ENCODE results near the gene KNDC1.
"Not testable (repeated sequence)": the region's sequence is repeated elsewhere in the genome, so short reads cannot be mapped to it uniquely, and the experiment has no call there.

Gene KNDC1

GRCh38 chr10:133263674-133264073 is 103.7 kb downstream of the KNDC1 start:
- DNase-seq: no peak

- DNase-seq: no peak
Measured at GRCh38 chr10:133264461-133264860, 104.4 kb downstream of the KNDC1 start.

GRCh38 chr10:133265052-133265451 is 105.0 kb downstream of the KNDC1 start:
- DNase-seq: not testable (repeated sequence)

GRCh38 chr10:133266056-133266795 is 106.2 kb downstream of the KNDC1 start:
- no peak for DNase-seq

GRCh38 chr10:133267293-133267692 is 107.3 kb downstream of the KNDC1 start:
- no peak for DNase-seq

- no peak for DNase-seq
Measured at GRCh38 chr10:133267829-133268228, 107.8 kb downstream of the KNDC1 start.

- no peak for DNase-seq
Measured at GRCh38 chr10:133268532-133268931, 108.5 kb downstream of the KNDC1 start.

GRCh38 chr10:133269367-133269766 is 109.3 kb downstream of the KNDC1 start:
- no peak for DNase-seq

GRCh38 chr10:133270204-133270603 is 110.2 kb downstream of the KNDC1 start:
- no peak for DNase-seq

- DNase-seq: no peak
Measured at GRCh38 chr10:133270773-133271297, 110.8 kb downstream of the KNDC1 start.

- no peak for DNase-seq
Measured at GRCh38 chr10:133271521-133272300, 111.7 kb downstream of the KNDC1 start.

GRCh38 chr10:133272301-133272963 is 112.4 kb downstream of the KNDC1 start:
- no peak for DNase-seq

- no peak for DNase-seq
Measured at GRCh38 chr10:133272964-133273420, 113.0 kb downstream of the KNDC1 start.

GRCh38 chr10:133273534-133274143 is 113.6 kb downstream of the KNDC1 start:
- DNase-seq: no peak

GRCh38 chr10:133274751-133275683 is 115.0 kb downstream of the KNDC1 start:
- peak; percentile 90 for DNase-seq

- peak; percentile 81 for DNase-seq
Measured at GRCh38 chr10:133275684-133276092, 115.7 kb downstream of the KNDC1 start.

All from activated CD8-positive, alpha-beta memory T cell treated with anti-CD3 and anti-CD28 coated beads for 24 hours (primary cell).